Endodermal cell (in vitro differentiated cells): ENCODE results near the gene AVP. TPM values are rescaled to one million over a fixed set of nuclear protein-coding genes. Genes with fewer than 3 reads are reported as not detected.

Source experiments
- DNase-seq: peaks from one replicate; pipeline ENCODE4 v3.0.0-alpha.2; 2017
- H3K27ac ChIP-seq: 2 replicates; pipeline ENCODE4 v1.5.1; 2013; ENCODE audit warnings: mild to moderate bottlenecking, low read depth, low read length, moderate library complexity
- H3K27me3 ChIP-seq: 2 replicates; pipeline ENCODE4 v1.6.1; 2013; ENCODE audit warnings: mild to moderate bottlenecking, low read length, moderate library complexity; ENCODE audit not compliant: insufficient read depth, control insufficient read depth, poor library complexity, severe bottlenecking
- H3K36me3 ChIP-seq: 2 replicates; pipeline ENCODE4 v1.7.0; 2013; ENCODE audit warnings: mild to moderate bottlenecking, low read length, moderate library complexity; ENCODE audit not compliant: control insufficient read depth, insufficient read depth
- H3K4me1 ChIP-seq: one replicate; pipeline ENCODE4 v1.7.0; 2013; ENCODE audit warnings: low read length; ENCODE audit not compliant: control insufficient read depth, insufficient read depth
- H3K4me3 ChIP-seq: 2 replicates; pipeline ENCODE4 v1.5.1; 2013; ENCODE audit warnings: mild to moderate bottlenecking, low read length, moderate library complexity
- H3K9ac ChIP-seq: 2 replicates; pipeline ENCODE4 v1.6.1; 2013; ENCODE audit warnings: mild to moderate bottlenecking, low read length, moderate library complexity; ENCODE audit not compliant: poor library complexity, severe bottlenecking; ENCODE audit errors: extremely low read depth
- H3K9me3 ChIP-seq: 2 replicates; pipeline ENCODE4 v1.6.1; 2013; ENCODE audit warnings: mild to moderate bottlenecking, low read length, moderate library complexity; ENCODE audit not compliant: control insufficient read depth
- H3K27ac Mint-ChIP-seq: 2 replicates; pipeline ENCODE4 v1.8.0; 2020; ENCODE audit warnings: mixed read lengths
- H3K27me3 Mint-ChIP-seq: 2 replicates; pipeline ENCODE4 v1.8.0; 2021; ENCODE audit warnings: mild to moderate bottlenecking, mixed read lengths; ENCODE audit not compliant: insufficient read depth
- H3K36me3 Mint-ChIP-seq: 2 replicates; pipeline ENCODE4 v1.8.0; 2020; ENCODE audit warnings: low read depth, mixed read lengths
- H3K4me1 Mint-ChIP-seq: 2 replicates; pipeline ENCODE4 v1.8.0; 2020; ENCODE audit warnings: mixed read lengths
- H3K4me3 Mint-ChIP-seq: 2 replicates; pipeline ENCODE4 v1.8.0; 2020; ENCODE audit warnings: mild to moderate bottlenecking, moderate library complexity, mixed read lengths
- H3K9me3 Mint-ChIP-seq: 2 replicates; pipeline ENCODE4 v1.8.0; 2020; ENCODE audit warnings: mild to moderate bottlenecking, mixed read lengths
- CTCF ChIP-seq: fragments of 200-600 bp; sonication (generic); conservative IDR thresholded peaks from 2 replicates; pipeline ENCODE4 v1.5.0; 2021; ENCODE audit warnings: antibody characterized with exemption, mild to moderate bottlenecking
- WGBS, 2 experiments: methylation state at CpG; one replicate each; pipeline versions ENCODE4 v1.1.5 to v1.1.7; 2013; ENCODE audit warnings: missing lambda C conversion rate in 2 of 2, mixed read lengths in 1 of 2; ENCODE audit not compliant: insufficient coverage in 1 of 2, insufficient read length in 1 of 2; 5-methylcytosine and 5-hydroxymethylcytosine counted together
- total RNA-seq, 2 donors: library from RNA; stranded (reverse); fragmentation: NEBNext Ultra II Directional in 1 of 2; extraction: Animal tissue kit (Norgen Biotek cat#: 25700) in 1 of 2; gene quantifications; 2 replicates in 1 of 2; 3 replicates in 1 of 2; pipeline ENCODE4 v1.2.1, GENCODE V29; 2021

The AVP gene
- total RNA-seq, 2 donors from 2014 or later, result not detected

GRCh38 chr20:3045816-3046676 lies 38.5 kb downstream of the AVP start, which contains the start of gene MRPS26:
Gene MRPS26, plus strand, starts transcription at chr20:3046052. Its CDS starts 17 bp downstream, at chr20:3046069.
- Mint-ChIP-seq H3K9me3 (no peaks in the 10 kb centered on the region), H3K27ac (peak within 1 kb of the TSS; percentile 48), H3K36me3 (peaks cover 38% of the 10 kb centered on the region), H3K27me3 (no peaks in the 10 kb centered on the region), H3K4me3 (peak within 1 kb of the TSS; percentile 90), H3K4me1 (peaks cover 23% of the 10 kb centered on the region)
- peak within 1 kb of the TSS; percentile 66 for H3K9ac ChIP-seq
- H3K36me3 ChIP-seq, result peaks cover 25% of the 10 kb centered on the region
- WGBS, 2 experiments, result 0% methylated on average over 41 to 104 of the region's 104 CpGs
- no peak within 1 kb of the TSS for H3K27ac ChIP-seq
- peak; percentile 97 for DNase-seq
- no peaks in the 10 kb centered on the region for H3K27me3 ChIP-seq
- TF ChIP-seq CTCF, result no peak
- H3K4me1 ChIP-seq, result peaks cover 3% of the 10 kb centered on the region
- peak within 1 kb of the TSS; percentile 95 for H3K4me3 ChIP-seq
- no peaks in the 10 kb centered on the region for H3K9me3 ChIP-seq

GRCh38 chr20:3045042-3045815 lies 39.3 kb downstream of the AVP start:
- Mint-ChIP-seq H3K27ac (peak overlapping the region; percentile 33), H3K27me3 (no peaks in the 10 kb centered on the region), H3K36me3 (peaks cover 39% of the 10 kb centered on the region), H3K4me1 (peaks cover 23% of the 10 kb centered on the region), H3K9me3 (no peaks in the 10 kb centered on the region), H3K4me3 (peak overlapping the region; percentile 90)
- H3K36me3 ChIP-seq, result peaks cover 32% of the 10 kb centered on the region
- H3K27ac ChIP-seq, result no peak overlapping the region
- WGBS, 2 experiments, result 9 to 18% methylated on average over 17 to 24 of the region's 24 CpGs
- H3K9me3 ChIP-seq, result no peaks in the 10 kb centered on the region
- H3K4me1 ChIP-seq, result peaks cover 3% of the 10 kb centered on the region
- peak overlapping the region; percentile 66 for H3K9ac ChIP-seq
- peak overlapping the region; percentile 95 for H3K4me3 ChIP-seq
- no peak for TF ChIP-seq CTCF
- no peaks in the 10 kb centered on the region for H3K27me3 ChIP-seq
- no peak for DNase-seq

- Mint-ChIP-seq H3K4me3 (peak overlapping the region; percentile 90), H3K27ac (no peak overlapping the region), H3K36me3 (peaks cover 38% of the 10 kb centered on the region), H3K27me3 (no peaks in the 10 kb centered on the region), H3K4me1 (peaks cover 23% of the 10 kb centered on the region), H3K9me3 (no peaks in the 10 kb centered on the region)
- DNase-seq, result no peak
- 90 to 100% methylated on average over 4 to 8 of the region's 8 CpGs for WGBS, 2 experiments
- Histone ChIP-seq H3K27me3 (no peaks in the 10 kb centered on the region), H3K36me3 (peaks cover 33% of the 10 kb centered on the region), H3K9me3 (no peaks in the 10 kb centered on the region), H3K4me1 (peaks cover 3% of the 10 kb centered on the region), H3K27ac (no peak overlapping the region), H3K9ac (no peak overlapping the region), H3K4me3 (no peak overlapping the region)
- no peak for TF ChIP-seq CTCF
Observed at GRCh38 chr20:3044336-3044965, 40.1 kb downstream of the AVP start.
